Trophoblast cell (in vitro differentiated cells and primary cell): ENCODE results near the gene HSF2.

ENCODE experiments used
- DNase-seq, 2 donors: peaks; one replicate each; pipeline ENCODE4 v3.0.0-alpha.2; 2016
- H2AFZ ChIP-seq: 2 replicates; pipeline ENCODE4 v1.6.1; 2013; ENCODE audit warnings: low read length, moderate library complexity, mild to moderate bottlenecking; ENCODE audit not compliant: insufficient read depth, poor library complexity
- H2AK5ac ChIP-seq: 2 replicates; pipeline ENCODE4 v1.6.1; 2013; ENCODE audit warnings: mild to moderate bottlenecking, low read length
- H2BK120ac ChIP-seq: 2 replicates; pipeline ENCODE4 v1.6.1; 2013; ENCODE audit warnings: low read length, mild to moderate bottlenecking, moderate library complexity; ENCODE audit not compliant: insufficient read depth, poor library complexity
- H2BK12ac ChIP-seq: 2 replicates; pipeline ENCODE4 v1.6.1; 2013; ENCODE audit warnings: mild to moderate bottlenecking, low read length, moderate library complexity
- H2BK5ac ChIP-seq: 2 replicates; pipeline ENCODE4 v1.6.1; 2013; ENCODE audit warnings: low read length, low read depth, moderate library complexity, mild to moderate bottlenecking; ENCODE audit not compliant: poor library complexity
- H3K14ac ChIP-seq: 2 replicates; pipeline ENCODE4 v1.6.1; 2013; ENCODE audit warnings: mild to moderate bottlenecking, low read length
- H3K18ac ChIP-seq: 2 replicates; pipeline ENCODE4 v1.6.1; 2013; ENCODE audit warnings: mild to moderate bottlenecking, low read length
- H3K23ac ChIP-seq: 2 replicates; pipeline ENCODE4 v1.6.1; 2013; ENCODE audit warnings: low read length
- H3K27ac ChIP-seq: 2 replicates; pipeline ENCODE4 v1.5.1; 2013; ENCODE audit warnings: low read depth, mild to moderate bottlenecking, inconsistent platforms, low read length, moderate library complexity
- H3K27me3 ChIP-seq: 2 replicates; pipeline ENCODE4 v1.6.1; 2013; ENCODE audit warnings: inconsistent platforms, mild to moderate bottlenecking, low read length, moderate library complexity; ENCODE audit not compliant: insufficient read depth
- H3K36me3 ChIP-seq, 2 experiments: 1 replicate in 1 of 2; 2 replicates in 1 of 2; pipeline ENCODE4 v1.6.1; 2013; ENCODE audit warnings: low read length in 2 of 2, mild to moderate bottlenecking in 2 of 2, moderate library complexity in 1 of 2; ENCODE audit not compliant: insufficient read depth in 2 of 2, control insufficient read depth in 1 of 2
- H3K4ac ChIP-seq: 2 replicates; pipeline ENCODE4 v1.6.1; 2013; ENCODE audit warnings: low read depth, mild to moderate bottlenecking, low read length, moderate library complexity
- H3K4me1 ChIP-seq, 2 experiments: 1 replicate in 1 of 2; 2 replicates in 1 of 2; pipeline ENCODE4 v1.6.1; 2013; ENCODE audit warnings: low read length in 2 of 2, mild to moderate bottlenecking in 2 of 2, moderate library complexity in 1 of 2; ENCODE audit not compliant: insufficient read depth in 2 of 2, control insufficient read depth in 1 of 2
- H3K4me2 ChIP-seq: 2 replicates; pipeline ENCODE4 v1.6.1; 2013; ENCODE audit warnings: inconsistent platforms, mild to moderate bottlenecking, low read length, moderate library complexity
- H3K4me3 ChIP-seq: 2 replicates; pipeline ENCODE4 v1.5.1; 2013; ENCODE audit warnings: mild to moderate bottlenecking, low read depth, low read length, inconsistent platforms
- H3K79me1 ChIP-seq: one replicate; pipeline ENCODE4 v1.6.1; 2013; ENCODE audit warnings: low read length
- H3K79me2 ChIP-seq: 2 replicates; pipeline ENCODE4 v1.6.1; 2013; ENCODE audit warnings: low read length, mild to moderate bottlenecking; ENCODE audit not compliant: control insufficient read depth, insufficient read depth, poor library complexity
- H3K9ac ChIP-seq: 2 replicates; pipeline ENCODE4 v1.6.1; 2013; ENCODE audit warnings: mild to moderate bottlenecking, low read length
- H3K9me3 ChIP-seq: 2 replicates; pipeline ENCODE4 v1.6.1; 2013; ENCODE audit warnings: low read depth, mild to moderate bottlenecking, control low read depth, inconsistent platforms, low read length; ENCODE audit not compliant: insufficient read depth
- H4K12ac ChIP-seq: 2 replicates; pipeline ENCODE4 v1.6.1; 2013; ENCODE audit warnings: low read depth, mild to moderate bottlenecking, low read length, moderate library complexity
- H4K8ac ChIP-seq: 2 replicates; pipeline ENCODE4 v1.6.1; 2013; ENCODE audit warnings: low read depth, mild to moderate bottlenecking, low read length, moderate library complexity
- H4K91ac ChIP-seq: one replicate; pipeline ENCODE4 v1.6.1; 2013; ENCODE audit warnings: low read depth, mild to moderate bottlenecking, low read length, moderate library complexity
- WGBS: extraction: QIAGEN DNeasy Blood & Tissue Kit; methylation state at CpG from one replicate; pipeline ENCODE4 v1.1.7; 2013; ENCODE audit warnings: missing lambda C conversion rate; ENCODE audit not compliant: insufficient read length, insufficient coverage; ENCODE audit errors: extremely low coverage; 5-methylcytosine and 5-hydroxymethylcytosine counted together

Gene HSF2

DNA sequence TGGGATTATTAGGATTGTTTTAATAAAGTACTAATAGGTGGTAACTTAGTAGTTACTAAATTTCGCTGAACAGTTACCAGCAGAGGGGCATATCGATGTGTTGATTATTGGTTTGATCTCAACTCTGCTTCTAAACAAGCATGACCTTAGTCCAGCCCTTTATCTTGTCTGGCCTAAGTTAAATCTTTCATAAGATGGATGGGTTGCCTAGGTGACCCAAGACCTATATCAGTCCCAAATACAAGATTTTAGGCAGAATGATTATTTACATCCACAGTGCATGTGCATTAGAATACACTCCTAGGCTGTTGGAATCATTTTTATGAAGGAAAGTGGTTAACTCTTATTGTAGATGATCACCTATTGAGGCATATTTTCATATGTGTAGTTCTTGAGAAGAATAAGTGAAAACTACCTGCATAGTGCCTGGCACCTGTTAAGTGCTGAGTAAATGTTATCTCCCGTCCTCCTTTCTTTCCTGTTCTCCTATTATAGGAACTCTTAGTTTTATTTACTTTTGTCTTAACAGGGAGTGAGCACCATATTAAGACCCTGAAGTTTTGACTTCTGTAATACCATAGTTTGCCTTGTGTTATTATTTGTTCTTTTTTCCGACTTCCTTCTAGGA lies 1.1 kb downstream of the HSF2 start:
- no peak overlapping the region for H4K12ac ChIP-seq
- H2BK5ac ChIP-seq = no peak overlapping the region
- H3K4ac ChIP-seq = no peak overlapping the region
- no peak overlapping the region for H3K18ac ChIP-seq
- no peak overlapping the region for H2BK12ac ChIP-seq
- H3K14ac ChIP-seq = no peak overlapping the region
- H3K36me3 ChIP-seq = no peaks in the 10 kb centered on the region
- no peaks in the 10 kb centered on the region for H3K27me3 ChIP-seq
- no peak overlapping the region for H2BK120ac ChIP-seq
- no peak overlapping the region for H4K91ac ChIP-seq
- H3K9ac ChIP-seq = no peak overlapping the region
- peaks cover 6% of the 10 kb centered on the region for H3K79me2 ChIP-seq
- WGBS = no CpG with 5 or more reads among the region's 4 CpGs
- H3K4me2 ChIP-seq = peak overlapping the region; percentile 65
- no peak overlapping the region for H2AK5ac ChIP-seq
- H2AFZ ChIP-seq = no peak overlapping the region
- no peak overlapping the region for H4K8ac ChIP-seq
- H3K4me1 ChIP-seq = no peaks in the 10 kb centered on the region
- no peak overlapping the region for H3K23ac ChIP-seq
- no peak for DNase-seq
- no peak overlapping the region for H3K27ac ChIP-seq
- H3K4me3 ChIP-seq = no peak overlapping the region
- H3K9me3 ChIP-seq = no peaks in the 10 kb centered on the region
- peaks cover 7% of the 10 kb centered on the region for H3K79me1 ChIP-seq

DNA sequence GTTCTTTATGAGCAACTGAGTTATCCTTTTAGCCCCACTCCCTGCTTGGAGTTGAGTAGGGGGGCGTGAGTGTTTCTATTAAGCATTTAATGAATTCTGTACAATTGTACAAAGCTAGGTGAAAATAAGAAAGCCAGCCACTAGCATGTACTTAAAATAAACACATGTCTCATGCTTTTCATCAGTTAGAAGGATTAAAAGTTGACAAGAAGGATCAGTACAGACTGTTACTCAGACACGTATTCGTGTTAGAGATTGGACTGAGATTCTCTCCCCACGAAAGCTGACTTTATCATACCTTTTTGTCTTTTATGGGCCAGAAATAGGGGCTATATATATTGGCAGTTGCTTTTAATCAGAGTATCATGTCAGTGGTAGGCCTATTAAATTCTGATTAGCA lies 1.7 kb downstream of the HSF2 start:
- no peak overlapping the region for H3K27ac ChIP-seq
- H3K9ac ChIP-seq = no peak overlapping the region
- H2BK12ac ChIP-seq = no peak overlapping the region
- H4K8ac ChIP-seq = no peak overlapping the region
- H4K91ac ChIP-seq = no peak overlapping the region
- WGBS = no CpG with 5 or more reads among the region's 4 CpGs
- H3K4me3 ChIP-seq = no peak overlapping the region
- peaks cover 7% of the 10 kb centered on the region for H3K79me1 ChIP-seq
- no peaks in the 10 kb centered on the region for H3K9me3 ChIP-seq
- H3K36me3 ChIP-seq = no peaks in the 10 kb centered on the region
- H2AK5ac ChIP-seq = no peak overlapping the region
- DNase-seq = no peak
- H3K4me2 ChIP-seq = no peak overlapping the region
- peaks cover 6% of the 10 kb centered on the region for H3K79me2 ChIP-seq
- H4K12ac ChIP-seq = no peak overlapping the region
- no peak overlapping the region for H3K23ac ChIP-seq
- H2AFZ ChIP-seq = no peak overlapping the region
- H3K27me3 ChIP-seq = no peaks in the 10 kb centered on the region
- H3K18ac ChIP-seq = no peak overlapping the region
- H2BK120ac ChIP-seq = no peak overlapping the region
- no peak overlapping the region for H2BK5ac ChIP-seq
- H3K4ac ChIP-seq = no peak overlapping the region
- H3K4me1 ChIP-seq = no peaks in the 10 kb centered on the region
- no peak overlapping the region for H3K14ac ChIP-seq

DNA sequence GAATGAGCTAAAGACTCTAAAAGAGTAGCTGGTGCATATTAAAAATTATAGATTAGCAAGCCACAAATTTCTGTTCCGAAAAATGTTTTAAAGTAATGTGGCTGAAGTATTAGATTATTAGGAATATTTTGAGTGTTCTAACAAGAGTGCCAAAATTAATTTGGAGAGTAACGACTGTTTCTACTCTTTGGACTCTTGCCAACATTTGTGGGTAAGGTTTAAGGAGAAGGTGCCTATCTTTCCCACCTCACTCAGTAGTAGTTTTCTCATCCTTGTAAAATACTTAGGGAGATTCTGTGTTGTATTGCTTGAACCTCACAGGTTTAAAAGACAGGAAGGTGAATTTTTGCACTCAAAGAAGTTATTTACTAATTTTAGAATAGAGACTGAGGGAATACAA lies 5.0 kb downstream of the HSF2 start:
- Histone ChIP-seq H2AK5ac (no peak overlapping the region), H3K79me2 (peaks cover 6% of the 10 kb centered on the region), H4K12ac (no peak overlapping the region), H3K4me2 (no peak overlapping the region), H2AFZ (no peak overlapping the region), H3K4me1 (no peaks in the 10 kb centered on the region), H3K18ac (no peak overlapping the region), H3K27ac (no peak overlapping the region), H2BK5ac (no peak overlapping the region), H3K36me3 (no peaks in the 10 kb centered on the region), H3K4me3 (no peak overlapping the region), H3K79me1 (peaks cover 7% of the 10 kb centered on the region), H3K9me3 (no peaks in the 10 kb centered on the region), H3K4ac (no peak overlapping the region), H4K8ac (no peak overlapping the region), H2BK12ac (no peak overlapping the region), H4K91ac (no peak overlapping the region), H3K14ac (no peak overlapping the region), H3K23ac (no peak overlapping the region), H3K27me3 (no peaks in the 10 kb centered on the region), H3K9ac (no peak overlapping the region), H2BK120ac (no peak overlapping the region)
- DNase-seq = no peak
- no CpG with 5 or more reads among the region's 2 CpGs for WGBS

DNA sequence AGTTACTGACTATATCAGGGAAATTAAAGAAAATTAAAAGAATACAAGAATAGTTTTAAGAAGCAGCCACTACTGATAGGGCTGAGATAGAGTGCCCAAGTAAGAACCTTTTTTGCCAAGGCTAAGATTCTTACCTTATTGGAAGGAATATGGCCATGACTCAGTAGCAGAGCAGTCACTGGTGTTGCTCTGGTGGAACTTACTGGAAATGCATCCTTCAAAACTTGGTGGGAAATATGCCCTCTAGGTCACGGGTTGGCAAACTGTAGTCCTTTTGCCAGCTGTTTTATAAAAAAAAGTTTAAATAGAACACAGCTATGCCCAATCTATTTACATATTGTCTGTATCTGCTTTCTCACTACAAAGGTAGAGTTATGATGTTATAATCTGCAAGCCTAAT lies 6.0 kb downstream of the HSF2 start:
- H3K79me2 ChIP-seq = no peaks in the 10 kb centered on the region
- no peak overlapping the region for H3K4ac ChIP-seq
- H3K4me1 ChIP-seq = no peaks in the 10 kb centered on the region
- no peaks in the 10 kb centered on the region for H3K9me3 ChIP-seq
- H3K36me3 ChIP-seq = no peaks in the 10 kb centered on the region
- H4K8ac ChIP-seq = no peak overlapping the region
- no peak overlapping the region for H3K23ac ChIP-seq
- no peak overlapping the region for H3K14ac ChIP-seq
- no peak overlapping the region for H4K12ac ChIP-seq
- no peak overlapping the region for H2BK12ac ChIP-seq
- no peak overlapping the region for H2BK5ac ChIP-seq
- H4K91ac ChIP-seq = no peak overlapping the region
- no peak overlapping the region for H2AK5ac ChIP-seq
- H3K27me3 ChIP-seq = no peaks in the 10 kb centered on the region
- H3K4me2 ChIP-seq = no peak overlapping the region
- H3K27ac ChIP-seq = no peak overlapping the region
- DNase-seq = peak in 1 of 2 donors; percentile 16
- no peaks in the 10 kb centered on the region for H3K79me1 ChIP-seq
- H3K9ac ChIP-seq = no peak overlapping the region
- H3K18ac ChIP-seq = no peak overlapping the region
- H2AFZ ChIP-seq = no peak overlapping the region
- H2BK120ac ChIP-seq = no peak overlapping the region
- no peak overlapping the region for H3K4me3 ChIP-seq
- no CpG with 5 or more reads among the region's 1 CpG for WGBS
